ENCODE results near the gene TCF7L2. TPM values are rescaled to one million over a fixed set of nuclear protein-coding genes. Genes with fewer than 3 reads are reported as not detected.
A peak's percentile ranks its signal among the peaks of the same experiment; 100 is the strongest.
"Not testable (repeated sequence)": the region's sequence is repeated elsewhere in the genome, so short reads cannot be mapped to it uniquely, and the experiment has no call there.

Gene TCF7L2
- total RNA-seq, 1 donor from 2014 or later = 8.2 TPM

- intact Hi-C loops (cut with DNase I) = loop anchor here (5.0 kb wide), 2 partner anchors 37 to 157 kb away; partner anchors contain the start of gene TCF7L2
- TF ChIP-seq CTCF (IDR thresholded peaks at IDR 0.05) = no peak
Measured at GRCh38 chr10:113108948-113109347, 158.9 kb downstream of the TCF7L2 start.

GRCh38 chr10:113109482-113109881 is 159.4 kb downstream of the TCF7L2 start:
- intact Hi-C loops (cut with DNase I) = loop anchor here (5.0 kb wide), 2 partner anchors 37 to 157 kb away; partner anchors contain the start of gene TCF7L2
- not testable (repeated sequence) for H3K4me3 ChIP-seq; H3K36me3 ChIP-seq; H3K27ac ChIP-seq; H3K27me3 ChIP-seq; H3K9me3 ChIP-seq; DNase-seq (ENCODE audit: low spot score in 2 of 2)
- peaks cover 6 to 28% of the 10 kb centered on the region in 2 donors for H3K4me1 ChIP-seq

More at GRCh38 chr10:113108948-113109347, 158.9 kb downstream of the TCF7L2 start:
- H3K36me3 ChIP-seq = no peaks in the 10 kb centered on the region
- no peak overlapping the region for H3K27ac ChIP-seq
- peaks cover 6 to 31% of the 10 kb centered on the region in 2 donors for H3K4me1 ChIP-seq
- no peak overlapping the region for H3K4me3 ChIP-seq
- no peaks in the 10 kb centered on the region for H3K9me3 ChIP-seq
- DNase-seq (ENCODE audit: low spot score in 2 of 2) = no peak
- no peaks in the 10 kb centered on the region for H3K27me3 ChIP-seq

DNA sequence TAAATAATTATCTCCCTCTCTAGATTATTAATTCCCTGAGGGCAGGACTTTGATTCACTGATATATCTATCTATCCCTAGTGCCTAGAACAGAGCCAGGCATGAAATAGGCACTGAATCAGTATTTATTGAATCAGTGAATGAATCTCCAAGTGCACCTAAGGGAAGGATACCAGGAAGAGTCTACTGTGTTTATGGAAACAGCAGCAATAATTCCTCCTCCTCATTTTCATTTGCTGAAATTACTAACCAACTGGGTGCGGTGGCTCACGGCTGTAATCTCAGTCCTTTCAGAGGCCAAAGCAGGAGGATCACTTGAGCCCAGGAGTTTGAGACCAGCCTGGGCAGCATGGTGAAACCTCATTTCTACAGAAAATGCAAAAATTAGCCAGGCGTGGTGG is 161.2 kb downstream of the TCF7L2 start:
- Histone ChIP-seq H3K27me3 (no peaks in the 10 kb centered on the region), H3K4me3 (no peak overlapping the region), H3K9me3 (no peaks in the 10 kb centered on the region), H3K36me3 (no peaks in the 10 kb centered on the region), H3K27ac (peak overlapping the region in 1 of 2 donors; percentile 35), H3K4me1 (peaks cover 0 to 14% of the 10 kb centered on the region in 2 donors)
- DNase-seq (ENCODE audit: low spot score in 2 of 2) = no peak
- intact Hi-C loops (cut with DNase I) = loop anchor here (5.0 kb wide), 1 partner anchor 74 kb away; no protein-coding TSS in a partner anchor
- TF ChIP-seq CTCF (IDR thresholded peaks at IDR 0.05) = no peak

GRCh38 chr10:113111900-113112853 is 162.1 kb downstream of the TCF7L2 start:
- DNase-seq (ENCODE audit: low spot score in 2 of 2) = peak in 1 of 2 donors; percentile 84
- H3K36me3 ChIP-seq = no peaks in the 10 kb centered on the region
- no peaks in the 10 kb centered on the region for H3K27me3 ChIP-seq
- peak overlapping the region in 1 of 2 donors; percentile 35 for H3K27ac ChIP-seq
- peaks cover 0 to 7% of the 10 kb centered on the region in 2 donors for H3K4me1 ChIP-seq
- no peaks in the 10 kb centered on the region for H3K9me3 ChIP-seq
- no peak for TF ChIP-seq CTCF (IDR thresholded peaks at IDR 0.05)
- no peak overlapping the region for H3K4me3 ChIP-seq
- intact Hi-C loops (cut with DNase I) = loop anchor here (5.0 kb wide), 1 partner anchor 75 kb away; no protein-coding TSS in a partner anchor

DNA sequence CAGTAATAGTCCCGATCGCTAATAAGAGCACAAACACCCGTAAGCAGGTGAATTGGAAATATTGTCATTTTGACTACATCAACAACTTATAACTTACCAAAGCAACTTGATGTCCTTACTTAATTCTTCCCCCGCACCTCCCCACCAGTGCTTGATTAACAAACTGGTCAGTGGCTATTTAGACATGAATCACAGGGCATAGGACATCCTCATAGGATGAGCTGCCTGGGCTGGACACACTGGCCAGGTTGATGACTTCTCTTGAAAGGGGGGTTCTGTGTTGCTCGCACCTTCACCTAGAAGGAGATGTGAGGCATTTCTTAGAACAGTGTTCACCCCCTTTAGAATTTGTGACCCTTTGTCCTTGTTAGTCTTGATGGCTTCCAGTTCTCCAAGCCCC is 163.2 kb downstream of the TCF7L2 start:
- no peak for DNase-seq (ENCODE audit: low spot score in 2 of 2)
- intact Hi-C loops (cut with DNase I) = loop anchor here (5.0 kb wide), 1 partner anchor 76 kb away; no protein-coding TSS in a partner anchor
- no peaks in the 10 kb centered on the region for H3K27me3 ChIP-seq
- peaks cover 0 to 5% of the 10 kb centered on the region in 2 donors for H3K4me1 ChIP-seq
- H3K27ac ChIP-seq = no peak overlapping the region
- H3K36me3 ChIP-seq = no peaks in the 10 kb centered on the region
- no peak for TF ChIP-seq CTCF (IDR thresholded peaks at IDR 0.05)
- no peak overlapping the region for H3K4me3 ChIP-seq
- no peaks in the 10 kb centered on the region for H3K9me3 ChIP-seq

- TF ChIP-seq CTCF (IDR thresholded peaks at IDR 0.05) = no peak
- peaks cover 0 to 5% of the 10 kb centered on the region in 2 donors for H3K4me1 ChIP-seq
- no peak overlapping the region for H3K4me3 ChIP-seq
- no peaks in the 10 kb centered on the region for H3K27me3 ChIP-seq
- no peaks in the 10 kb centered on the region for H3K9me3 ChIP-seq
- intact Hi-C loops (cut with DNase I) = loop anchor here (5.0 kb wide), 1 partner anchor 77 kb away; no protein-coding TSS in a partner anchor
- H3K27ac ChIP-seq = no peak overlapping the region
- DNase-seq (ENCODE audit: low spot score in 2 of 2) = no peak
- H3K36me3 ChIP-seq = no peaks in the 10 kb centered on the region
Measured at GRCh38 chr10:113113918-113114317, 163.9 kb downstream of the TCF7L2 start.
